ENCODE data around the gene KRTAP4-2.

- TF ChIP-seq CSRNP3 (CRISPR knock-in tag; IDR thresholded peaks at IDR 0.05) (no peak), ZFP30 (CRISPR knock-in tag; IDR thresholded peaks at IDR 0.05) (no peak), OSR1 (CRISPR knock-in tag; IDR thresholded peaks at IDR 0.05) (no peak), ESRRG (CRISPR knock-in tag; IDR thresholded peaks at IDR 0.05) (no peak)
These were observed 26.5 kb downstream of the KRTAP4-2 start for GRCh38 chr17:41151525-41151924.

Data from SK-N-SH treated with all-trans-retinoic acid at 6 μM for 48 hours (cell line).